ENCODE results near the gene HOOK2.
"Not testable (repeated sequence)": the region's sequence is repeated elsewhere in the genome, so short reads cannot be mapped to it uniquely, and the experiment has no call there.

HOOK2 gene

GRCh38 chr19:12715929-12716328 is 59.4 kb downstream of the HOOK2 start:
- DNase-seq (ENCODE audit: low spot score), result no peak
- Histone ChIP-seq H3K27me3 (ENCODE audit: insufficient read depth, poor library complexity, severe bottlenecking) (no peaks in the 10 kb centered on the region), H3K27ac (ENCODE audit: poor library complexity, severe bottlenecking) (no peak overlapping the region), H3K4me3 (ENCODE audit: severe bottlenecking) (no peak overlapping the region), H3K4me1 (ENCODE audit: insufficient read depth, poor library complexity, severe bottlenecking) (no peaks in the 10 kb centered on the region), H3K9me3 (ENCODE audit: severe bottlenecking) (no peaks in the 10 kb centered on the region), H3K36me3 (ENCODE audit: low read depth) (peaks cover 87% of the 10 kb centered on the region)
- no peak for TF ChIP-seq CTCF (IDR thresholded peaks at IDR 0.05; ENCODE audit: poor library complexity, severe bottlenecking)
- no peak for ATAC-seq (ENCODE audit: low read depth)

- Histone ChIP-seq H3K36me3 (ENCODE audit: low read depth) (peaks cover 95% of the 10 kb centered on the region), H3K4me3 (ENCODE audit: severe bottlenecking) (no peak overlapping the region), H3K9me3 (ENCODE audit: severe bottlenecking) (no peaks in the 10 kb centered on the region), H3K27me3 (ENCODE audit: insufficient read depth, poor library complexity, severe bottlenecking) (no peaks in the 10 kb centered on the region), H3K4me1 (ENCODE audit: insufficient read depth, poor library complexity, severe bottlenecking) (no peaks in the 10 kb centered on the region), H3K27ac (ENCODE audit: poor library complexity, severe bottlenecking) (no peak overlapping the region)
- TF ChIP-seq CTCF (IDR thresholded peaks at IDR 0.05; ENCODE audit: poor library complexity, severe bottlenecking), result no peak
- no peak for ATAC-seq (ENCODE audit: low read depth)
- DNase-seq (ENCODE audit: low spot score), result no peak
These were observed 60.2 kb downstream of the HOOK2 start for GRCh38 chr19:12715102-12715501.

- not testable (repeated sequence) for DNase-seq (ENCODE audit: low spot score); H3K27me3 ChIP-seq (ENCODE audit: insufficient read depth, poor library complexity, severe bottlenecking); ATAC-seq (ENCODE audit: low read depth); H3K27ac ChIP-seq (ENCODE audit: poor library complexity, severe bottlenecking); H3K4me3 ChIP-seq (ENCODE audit: severe bottlenecking); H3K9me3 ChIP-seq (ENCODE audit: severe bottlenecking); H3K4me1 ChIP-seq (ENCODE audit: insufficient read depth, poor library complexity, severe bottlenecking)
- H3K36me3 ChIP-seq (ENCODE audit: low read depth), result peaks cover 100% of the 10 kb centered on the region
These were observed 62.0 kb downstream of the HOOK2 start for GRCh38 chr19:12713304-12713703.

Measured in RWPE2 (cell line).